ENCODE data around the gene P2RY12.

- TF ChIP-seq CBX5 (IDR thresholded peaks at IDR 0.05; ENCODE audit: low read depth) (no peak), EZH2 (IDR thresholded peaks at IDR 0.05; ENCODE audit: borderline replicate concordance, control insufficient read depth, low read depth, low read length) (no peak), ZBTB40 (IDR thresholded peaks at IDR 0.05; ENCODE audit: borderline replicate concordance) (no peak), POLR2A (IDR thresholded peaks at IDR 0.05; ENCODE audit: low read depth, low read length) (no peak), NFXL1 (IDR thresholded peaks at IDR 0.05; ENCODE audit: borderline replicate concordance) (no peak)
- TF ChIP-seq, protein P1, sequence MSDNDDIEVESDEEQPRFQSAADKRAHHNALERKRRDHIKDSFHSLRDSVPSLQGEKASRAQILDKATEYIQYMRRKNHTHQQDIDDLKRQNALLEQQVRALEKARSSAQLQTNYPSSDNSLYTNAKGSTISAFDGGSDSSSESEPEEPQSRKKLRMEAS (IDR thresholded peaks at IDR 0.05; ENCODE audit: low read depth, low read length), result no peak
- TF ChIP-seq, protein P2, sequence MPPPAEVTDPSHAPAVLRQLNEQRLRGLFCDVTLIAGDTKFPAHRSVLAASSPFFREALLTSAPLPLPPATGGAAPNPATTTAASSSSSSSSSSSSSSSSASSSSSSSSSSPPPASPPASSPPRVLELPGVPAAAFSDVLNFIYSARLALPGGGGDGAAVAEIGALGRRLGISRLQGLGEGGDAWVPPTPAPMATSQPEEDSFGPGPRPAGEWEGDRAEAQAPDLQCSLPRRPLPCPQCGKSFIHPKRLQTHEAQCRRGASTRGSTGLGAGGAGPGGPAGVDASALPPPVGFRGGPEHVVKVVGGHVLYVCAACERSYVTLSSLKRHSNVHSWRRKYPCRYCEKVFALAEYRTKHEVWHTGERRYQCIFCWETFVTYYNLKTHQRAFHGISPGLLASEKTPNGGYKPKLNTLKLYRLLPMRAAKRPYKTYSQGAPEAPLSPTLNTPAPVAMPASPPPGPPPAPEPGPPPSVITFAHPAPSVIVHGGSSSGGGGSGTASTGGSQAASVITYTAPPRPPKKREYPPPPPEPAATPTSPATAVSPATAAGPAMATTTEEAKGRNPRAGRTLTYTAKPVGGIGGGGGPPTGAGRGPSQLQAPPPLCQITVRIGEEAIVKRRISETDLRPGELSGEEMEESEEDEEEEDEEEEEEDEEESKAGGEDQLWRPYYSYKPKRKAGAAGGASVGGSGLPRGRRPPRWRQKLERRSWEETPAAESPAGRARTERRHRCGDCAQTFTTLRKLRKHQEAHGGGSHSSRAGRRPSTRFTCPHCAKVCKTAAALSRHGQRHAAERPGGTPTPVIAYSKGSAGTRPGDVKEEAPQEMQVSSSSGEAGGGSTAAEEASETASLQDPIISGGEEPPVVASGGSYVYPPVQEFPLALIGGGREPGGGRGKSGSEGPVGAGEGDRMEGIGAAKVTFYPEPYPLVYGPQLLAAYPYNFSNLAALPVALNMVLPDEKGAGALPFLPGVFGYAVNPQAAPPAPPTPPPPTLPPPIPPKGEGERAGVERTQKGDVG (CRISPR knock-in tag; IDR thresholded peaks at IDR 0.05), result no peak
These were observed 15.8 kb upstream of the P2RY12 start for GRCh38 chr3:151400341-151400740.
